ENCODE data around the gene DICER1. TPM values are rescaled to one million over a fixed set of nuclear protein-coding genes. Genes with fewer than 3 reads are reported as not detected.

DICER1 gene
- total RNA-seq, 1 experiment from 2014 or later = 32.7 TPM

DNA sequence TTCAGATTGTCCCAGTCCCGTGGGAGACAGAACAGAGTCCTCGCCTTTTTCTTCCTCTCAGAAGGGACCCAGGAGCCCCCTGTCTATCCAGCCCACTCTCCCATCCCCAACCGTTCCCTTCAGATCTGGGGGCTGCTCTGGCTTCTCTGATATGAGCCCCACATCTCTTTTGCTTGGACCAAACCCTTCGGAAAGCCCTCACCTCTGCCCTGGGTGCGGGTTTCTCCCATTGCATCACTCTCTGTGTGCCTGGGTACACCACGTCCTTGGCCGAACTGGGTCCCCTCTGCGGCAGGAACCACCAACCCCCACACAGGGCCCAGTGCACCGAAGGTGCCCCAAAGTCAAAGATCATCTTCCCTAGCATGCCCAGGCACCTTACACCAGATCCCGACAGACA is 87.8 kb downstream of the DICER1 start:
- POLR2A ChIA-PET = no interaction called here
- Histone ChIP-seq H3K27ac (ENCODE audit: low read length) (no peak overlapping the region), H3K36me3 (ENCODE audit: control insufficient read depth, insufficient read depth, low read length) (no peaks in the 10 kb centered on the region), H3K4me1 (ENCODE audit: control insufficient read depth, insufficient read depth, low read length) (no peaks in the 10 kb centered on the region), H3K4me3 (ENCODE audit: low read depth in 2 of 2, low read length in 2 of 2) (no peak overlapping the region), H3K9me3 (ENCODE audit: control insufficient read depth, insufficient read depth, low read depth, low read length) (no peaks in the 10 kb centered on the region), H3K27me3 (ENCODE audit: control insufficient read depth, insufficient read depth, low read length) (no peaks in the 10 kb centered on the region)
- in situ Hi-C loops (cut with HindIII; ENCODE audit: low pct_unique_long_range_greater_than_20kb, low sequenced_read_pairs) = no loop called here
- DNase-seq (ENCODE audit: low read depth, low spot score) (no peak), ATAC-seq (no peak)
- no TSS peak for BruUV-seq (replicated peaks)
- intact Hi-C loops (cut with micrococcal nuclease; ENCODE audit: unreplicated experiment) = no loop called here
- CTCF ChIA-PET = no interaction called here
- TF ChIP-seq, protein P1, sequence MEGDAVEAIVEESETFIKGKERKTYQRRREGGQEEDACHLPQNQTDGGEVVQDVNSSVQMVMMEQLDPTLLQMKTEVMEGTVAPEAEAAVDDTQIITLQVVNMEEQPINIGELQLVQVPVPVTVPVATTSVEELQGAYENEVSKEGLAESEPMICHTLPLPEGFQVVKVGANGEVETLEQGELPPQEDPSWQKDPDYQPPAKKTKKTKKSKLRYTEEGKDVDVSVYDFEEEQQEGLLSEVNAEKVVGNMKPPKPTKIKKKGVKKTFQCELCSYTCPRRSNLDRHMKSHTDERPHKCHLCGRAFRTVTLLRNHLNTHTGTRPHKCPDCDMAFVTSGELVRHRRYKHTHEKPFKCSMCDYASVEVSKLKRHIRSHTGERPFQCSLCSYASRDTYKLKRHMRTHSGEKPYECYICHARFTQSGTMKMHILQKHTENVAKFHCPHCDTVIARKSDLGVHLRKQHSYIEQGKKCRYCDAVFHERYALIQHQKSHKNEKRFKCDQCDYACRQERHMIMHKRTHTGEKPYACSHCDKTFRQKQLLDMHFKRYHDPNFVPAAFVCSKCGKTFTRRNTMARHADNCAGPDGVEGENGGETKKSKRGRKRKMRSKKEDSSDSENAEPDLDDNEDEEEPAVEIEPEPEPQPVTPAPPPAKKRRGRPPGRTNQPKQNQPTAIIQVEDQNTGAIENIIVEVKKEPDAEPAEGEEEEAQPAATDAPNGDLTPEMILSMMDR (IDR thresholded peaks at IDR 0.05) = no peak
- TF ChIP-seq TCF7L2 (IDR thresholded peaks at IDR 0.05; ENCODE audit: low read depth, low read length) (no peak), SIN3A (IDR thresholded peaks at IDR 0.05; ENCODE audit: borderline replicate concordance, insufficient read depth, low read depth, low read length) (no peak), POLR2AphosphoS5 (IDR thresholded peaks at IDR 0.05; ENCODE audit: low read depth, low read length) (no peak)
- TF ChIP-seq, protein P2, sequence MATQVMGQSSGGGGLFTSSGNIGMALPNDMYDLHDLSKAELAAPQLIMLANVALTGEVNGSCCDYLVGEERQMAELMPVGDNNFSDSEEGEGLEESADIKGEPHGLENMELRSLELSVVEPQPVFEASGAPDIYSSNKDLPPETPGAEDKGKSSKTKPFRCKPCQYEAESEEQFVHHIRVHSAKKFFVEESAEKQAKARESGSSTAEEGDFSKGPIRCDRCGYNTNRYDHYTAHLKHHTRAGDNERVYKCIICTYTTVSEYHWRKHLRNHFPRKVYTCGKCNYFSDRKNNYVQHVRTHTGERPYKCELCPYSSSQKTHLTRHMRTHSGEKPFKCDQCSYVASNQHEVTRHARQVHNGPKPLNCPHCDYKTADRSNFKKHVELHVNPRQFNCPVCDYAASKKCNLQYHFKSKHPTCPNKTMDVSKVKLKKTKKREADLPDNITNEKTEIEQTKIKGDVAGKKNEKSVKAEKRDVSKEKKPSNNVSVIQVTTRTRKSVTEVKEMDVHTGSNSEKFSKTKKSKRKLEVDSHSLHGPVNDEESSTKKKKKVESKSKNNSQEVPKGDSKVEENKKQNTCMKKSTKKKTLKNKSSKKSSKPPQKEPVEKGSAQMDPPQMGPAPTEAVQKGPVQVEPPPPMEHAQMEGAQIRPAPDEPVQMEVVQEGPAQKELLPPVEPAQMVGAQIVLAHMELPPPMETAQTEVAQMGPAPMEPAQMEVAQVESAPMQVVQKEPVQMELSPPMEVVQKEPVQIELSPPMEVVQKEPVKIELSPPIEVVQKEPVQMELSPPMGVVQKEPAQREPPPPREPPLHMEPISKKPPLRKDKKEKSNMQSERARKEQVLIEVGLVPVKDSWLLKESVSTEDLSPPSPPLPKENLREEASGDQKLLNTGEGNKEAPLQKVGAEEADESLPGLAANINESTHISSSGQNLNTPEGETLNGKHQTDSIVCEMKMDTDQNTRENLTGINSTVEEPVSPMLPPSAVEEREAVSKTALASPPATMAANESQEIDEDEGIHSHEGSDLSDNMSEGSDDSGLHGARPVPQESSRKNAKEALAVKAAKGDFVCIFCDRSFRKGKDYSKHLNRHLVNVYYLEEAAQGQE (IDR thresholded peaks at IDR 0.05; ENCODE audit: insufficient read depth in 1 of 2, low read depth in 2 of 2, low read length in 1 of 2) = no peak

DNA sequence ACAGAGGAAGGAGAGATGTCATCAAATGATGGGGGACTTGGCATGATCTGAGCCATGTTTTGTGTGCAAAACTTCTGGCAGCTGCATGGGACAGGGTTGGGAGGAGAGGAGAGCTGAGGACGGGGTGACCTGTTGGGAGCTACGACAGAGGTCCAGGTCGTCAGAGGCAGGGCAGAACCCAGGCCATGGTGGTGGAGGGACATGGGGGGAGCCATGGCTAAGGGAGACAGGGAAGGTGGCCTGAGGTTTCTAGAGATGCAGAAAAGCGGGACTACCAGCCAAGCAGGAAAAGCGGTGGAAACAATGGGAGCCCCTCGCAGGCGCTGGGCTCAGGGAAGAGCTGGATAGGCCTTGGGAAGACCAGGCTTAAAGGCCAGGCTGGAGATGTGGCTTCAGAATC is 88.3 kb downstream of the DICER1 start:
- H3K36me3 ChIP-seq (ENCODE audit: control insufficient read depth, insufficient read depth, low read length) = no peaks in the 10 kb centered on the region
- no peaks in the 10 kb centered on the region for H3K27me3 ChIP-seq (ENCODE audit: control insufficient read depth, insufficient read depth, low read length)
- intact Hi-C loops (cut with micrococcal nuclease; ENCODE audit: unreplicated experiment) = no loop called here
- ChIA-PET POLR2A (no interaction called here), CTCF (no interaction called here)
- no peak overlapping the region for H3K27ac ChIP-seq (ENCODE audit: low read length)
- no TSS peak for BruUV-seq (replicated peaks)
- TF ChIP-seq TCF7L2 (IDR thresholded peaks at IDR 0.05; ENCODE audit: low read depth, low read length) (no peak), POLR2AphosphoS5 (IDR thresholded peaks at IDR 0.05; ENCODE audit: low read depth, low read length) (no peak), SIN3A (IDR thresholded peaks at IDR 0.05; ENCODE audit: borderline replicate concordance, insufficient read depth, low read depth, low read length) (no peak)
- TF ChIP-seq, protein P2 (IDR thresholded peaks at IDR 0.05; ENCODE audit: insufficient read depth in 1 of 2, low read depth in 2 of 2, low read length in 1 of 2) = no peak
- TF ChIP-seq, protein P1 (IDR thresholded peaks at IDR 0.05) = no peak
- H3K4me3 ChIP-seq (ENCODE audit: low read depth in 2 of 2, low read length in 2 of 2) = no peak overlapping the region
- no peaks in the 10 kb centered on the region for H3K4me1 ChIP-seq (ENCODE audit: control insufficient read depth, insufficient read depth, low read length)
- in situ Hi-C loops (cut with HindIII; ENCODE audit: low pct_unique_long_range_greater_than_20kb, low sequenced_read_pairs) = no loop called here
- DNase-seq (ENCODE audit: low read depth, low spot score) (no peak), ATAC-seq (no peak)
- no peaks in the 10 kb centered on the region for H3K9me3 ChIP-seq (ENCODE audit: control insufficient read depth, insufficient read depth, low read depth, low read length)
